DND-41 (cell line): ENCODE results near the gene POT1.
A peak's percentile ranks its signal among the peaks of the same experiment; 100 is the strongest.

Experiments
- ATAC-seq: fragments of 200-7000 bp; cut with Tn5 transposase; 3 replicates; pipeline ENCODE4 v1.9.1; 2021; ENCODE audit warnings: low read depth; ENCODE audit not compliant: insufficient read depth
- DNase-seq: peaks from one replicate; pipeline ENCODE4 v3.0.0-alpha.2; 2020
- H2AFZ ChIP-seq: 2 replicates; pipeline ENCODE4 v1.6.0; 2012; ENCODE audit warnings: low read depth, low read length
- H3K27ac ChIP-seq: 2 replicates; pipeline ENCODE4 v1.5.1; 2012; ENCODE audit warnings: low read length, inconsistent platforms
- H3K27me3 ChIP-seq: fragments of 200-600 bp; sonication (generic); 2 replicates; pipeline ENCODE4 v1.6.0; 2012; ENCODE audit warnings: low read length, mild to moderate bottlenecking, inconsistent platforms; ENCODE audit not compliant: insufficient read depth, poor library complexity
- H3K36me3 ChIP-seq: 2 replicates; pipeline ENCODE4 v1.5.1; 2012; ENCODE audit warnings: low read length, inconsistent platforms; ENCODE audit not compliant: insufficient read depth
- H3K4me1 ChIP-seq: 2 replicates; pipeline ENCODE4 v1.5.1; 2012; ENCODE audit warnings: mild to moderate bottlenecking, low read length; ENCODE audit not compliant: insufficient read depth
- H3K4me2 ChIP-seq: 2 replicates; pipeline ENCODE4 v1.6.0; 2012; ENCODE audit warnings: mild to moderate bottlenecking, moderate library complexity, low read length, inconsistent platforms; ENCODE audit not compliant: insufficient read depth
- H3K4me3 ChIP-seq, 2 experiments: fragments of 200-600 bp in 1 of 2; shearing (Covaris generic) in 1 of 2; 2 replicates each; pipeline ENCODE4 v1.5.1; 2012 to 2016; ENCODE audit warnings: inconsistent platforms in 2 of 2, low read length in 2 of 2, mild to moderate bottlenecking in 2 of 2, low read depth in 1 of 2, moderate library complexity in 1 of 2
- H3K79me2 ChIP-seq: 2 replicates; pipeline ENCODE4 v1.6.0; 2012; ENCODE audit warnings: low read length, inconsistent platforms; ENCODE audit not compliant: insufficient read depth
- H3K9ac ChIP-seq: 2 replicates; pipeline ENCODE4 v1.6.0; 2012; ENCODE audit warnings: low read depth, mild to moderate bottlenecking, inconsistent platforms, low read length, moderate library complexity
- H3K9me3 ChIP-seq: 2 replicates; pipeline ENCODE4 v1.5.1; 2012; ENCODE audit warnings: low read length, moderate library complexity, mild to moderate bottlenecking, inconsistent platforms; ENCODE audit not compliant: insufficient read depth, severe bottlenecking
- H4K20me1 ChIP-seq: 2 replicates; pipeline ENCODE4 v1.6.0; 2012; ENCODE audit warnings: low read length; ENCODE audit not compliant: insufficient read depth
- EZH2 ChIP-seq: IDR thresholded peaks from 3 replicates; pipeline ENCODE4 v1.6.1; 2012; ENCODE audit warnings: borderline replicate concordance, low read depth, mild to moderate bottlenecking, moderate library complexity, low read length, inconsistent platforms; ENCODE audit not compliant: severe bottlenecking
- TF ChIP-seq, protein P1 (sequence below): IDR thresholded peaks from 2 replicates; pipeline ENCODE4 v1.5.1; 2012; ENCODE audit warnings: borderline replicate concordance, low read length, moderate library complexity, mild to moderate bottlenecking; ENCODE audit not compliant: poor library complexity, severe bottlenecking; ENCODE audit errors: extremely low read depth

POT1 gene

DNA sequence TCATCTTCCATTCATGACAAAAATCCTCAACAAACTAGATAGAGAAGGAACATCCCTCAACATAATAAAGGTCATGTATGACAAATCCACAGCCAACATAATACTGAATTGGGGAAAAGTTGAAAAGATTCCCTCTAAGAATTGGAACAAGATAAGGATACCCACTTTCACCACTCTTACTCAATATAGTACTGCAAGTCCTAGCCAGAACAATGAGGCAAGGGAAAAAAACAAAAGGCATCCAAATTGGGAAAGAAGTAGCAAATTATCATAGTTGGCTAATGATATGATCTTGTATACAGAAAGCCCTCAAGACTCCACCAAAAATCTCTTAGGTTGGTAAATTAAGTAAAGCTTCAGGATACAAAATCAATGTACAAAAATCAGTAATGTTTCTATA lies 4.7 kb downstream of the POT1 start:
- Histone ChIP-seq H3K4me3 (no peak overlapping the region), H4K20me1 (peaks cover 5% of the 10 kb centered on the region; the same call in 1 of the 2 replicates), H3K27me3 (no peaks in the 10 kb centered on the region), H3K36me3 (peaks cover 10% of the 10 kb centered on the region; the same call in 1 of the 2 replicates), H3K79me2 (peaks cover 96% of the 10 kb centered on the region), H3K4me1 (peaks cover 44% of the 10 kb centered on the region), H3K9me3 (no peaks in the 10 kb centered on the region), H3K27ac (no peak overlapping the region), H3K9ac (no peak overlapping the region), H3K4me2 (peak overlapping the region; percentile 8; the same call in 1 of the 2 replicates), H2AFZ (no peak overlapping the region)
- TF ChIP-seq, protein P1, sequence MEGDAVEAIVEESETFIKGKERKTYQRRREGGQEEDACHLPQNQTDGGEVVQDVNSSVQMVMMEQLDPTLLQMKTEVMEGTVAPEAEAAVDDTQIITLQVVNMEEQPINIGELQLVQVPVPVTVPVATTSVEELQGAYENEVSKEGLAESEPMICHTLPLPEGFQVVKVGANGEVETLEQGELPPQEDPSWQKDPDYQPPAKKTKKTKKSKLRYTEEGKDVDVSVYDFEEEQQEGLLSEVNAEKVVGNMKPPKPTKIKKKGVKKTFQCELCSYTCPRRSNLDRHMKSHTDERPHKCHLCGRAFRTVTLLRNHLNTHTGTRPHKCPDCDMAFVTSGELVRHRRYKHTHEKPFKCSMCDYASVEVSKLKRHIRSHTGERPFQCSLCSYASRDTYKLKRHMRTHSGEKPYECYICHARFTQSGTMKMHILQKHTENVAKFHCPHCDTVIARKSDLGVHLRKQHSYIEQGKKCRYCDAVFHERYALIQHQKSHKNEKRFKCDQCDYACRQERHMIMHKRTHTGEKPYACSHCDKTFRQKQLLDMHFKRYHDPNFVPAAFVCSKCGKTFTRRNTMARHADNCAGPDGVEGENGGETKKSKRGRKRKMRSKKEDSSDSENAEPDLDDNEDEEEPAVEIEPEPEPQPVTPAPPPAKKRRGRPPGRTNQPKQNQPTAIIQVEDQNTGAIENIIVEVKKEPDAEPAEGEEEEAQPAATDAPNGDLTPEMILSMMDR = no peak
- no peak for TF ChIP-seq EZH2
- no peak for ATAC-seq
- DNase-seq = no peak

DNA sequence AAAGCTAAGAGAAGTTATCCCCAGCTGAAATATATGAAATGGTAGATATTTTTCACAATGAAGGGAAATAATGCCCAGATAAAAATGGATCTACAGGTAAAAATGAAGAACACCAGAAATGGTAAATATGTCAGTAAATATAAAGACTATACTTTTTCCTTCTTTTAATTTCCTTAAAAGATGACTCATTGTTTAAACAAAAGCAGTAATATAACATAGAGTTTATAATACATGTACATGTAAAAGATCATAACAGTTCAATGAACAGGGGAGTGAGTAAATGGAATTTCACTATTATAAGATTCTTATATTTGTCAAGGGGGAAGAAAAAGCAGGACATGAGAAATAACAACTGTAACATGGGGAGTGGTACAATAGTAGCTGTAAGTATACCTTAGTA lies 7.4 kb downstream of the POT1 start:
- Histone ChIP-seq H3K79me2 (peaks cover 100% of the 10 kb centered on the region), H3K36me3 (peaks cover 7% of the 10 kb centered on the region; the same call in 1 of the 2 replicates), H3K4me2 (no peak overlapping the region), H3K4me3 (no peak overlapping the region), H3K27ac (no peak overlapping the region), H3K27me3 (no peaks in the 10 kb centered on the region), H3K9me3 (no peaks in the 10 kb centered on the region), H4K20me1 (peaks cover 28% of the 10 kb centered on the region; the same call in 1 of the 2 replicates), H3K4me1 (peaks cover 25% of the 10 kb centered on the region), H2AFZ (no peak overlapping the region), H3K9ac (no peak overlapping the region)
- ATAC-seq (no peak), DNase-seq (no peak)
- TF ChIP-seq, protein P1 = no peak
- TF ChIP-seq EZH2 = no peak

DNA sequence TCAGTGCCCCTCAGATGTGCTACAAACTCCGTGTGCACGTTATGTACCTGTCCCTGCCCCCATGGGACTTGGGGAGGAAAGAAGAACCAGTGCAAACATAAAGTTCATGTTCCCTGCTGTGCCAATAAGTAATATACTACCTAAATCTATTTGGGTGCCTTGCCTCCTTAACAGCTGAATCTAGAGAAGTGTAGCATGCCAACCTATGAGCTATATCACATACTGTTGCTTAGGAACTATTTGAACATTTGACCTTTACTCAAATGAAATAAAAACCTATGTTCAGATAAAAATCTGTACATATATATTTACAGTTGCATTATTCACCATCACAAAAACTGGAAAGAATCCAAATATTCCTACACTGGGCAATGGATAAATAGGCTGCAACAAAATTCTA lies 9.8 kb downstream of the POT1 start:
- Histone ChIP-seq H3K36me3 (peaks cover 16% of the 10 kb centered on the region), H3K9me3 (no peaks in the 10 kb centered on the region), H3K4me1 (peaks cover 4% of the 10 kb centered on the region; the same call in 1 of the 2 replicates), H3K79me2 (peaks cover 89% of the 10 kb centered on the region), H2AFZ (no peak overlapping the region), H3K4me3 (no peak overlapping the region), H4K20me1 (peaks cover 33% of the 10 kb centered on the region; the same call in 1 of the 2 replicates), H3K4me2 (no peak overlapping the region), H3K9ac (no peak overlapping the region), H3K27ac (no peak overlapping the region), H3K27me3 (no peaks in the 10 kb centered on the region)
- TF ChIP-seq, protein P1 = no peak
- TF ChIP-seq EZH2 = no peak
- DNase-seq (no peak), ATAC-seq (no peak)
